DMS 273 (cell line): ENCODE data around the gene SMPDL3B.
A peak's percentile ranks its signal among the peaks of the same experiment; 100 is the strongest.

Source experiments
- DNase-seq: peaks from one replicate; lab custom pipeline; 2025; ENCODE audit not compliant: unreplicated experiment; lab: John Stamatoyannopoulos, UW

SMPDL3B gene, protein sequence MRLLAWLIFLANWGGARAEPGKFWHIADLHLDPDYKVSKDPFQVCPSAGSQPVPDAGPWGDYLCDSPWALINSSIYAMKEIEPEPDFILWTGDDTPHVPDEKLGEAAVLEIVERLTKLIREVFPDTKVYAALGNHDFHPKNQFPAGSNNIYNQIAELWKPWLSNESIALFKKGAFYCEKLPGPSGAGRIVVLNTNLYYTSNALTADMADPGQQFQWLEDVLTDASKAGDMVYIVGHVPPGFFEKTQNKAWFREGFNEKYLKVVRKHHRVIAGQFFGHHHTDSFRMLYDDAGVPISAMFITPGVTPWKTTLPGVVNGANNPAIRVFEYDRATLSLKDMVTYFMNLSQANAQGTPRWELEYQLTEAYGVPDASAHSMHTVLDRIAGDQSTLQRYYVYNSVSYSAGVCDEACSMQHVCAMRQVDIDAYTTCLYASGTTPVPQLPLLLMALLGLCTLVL

DNA sequence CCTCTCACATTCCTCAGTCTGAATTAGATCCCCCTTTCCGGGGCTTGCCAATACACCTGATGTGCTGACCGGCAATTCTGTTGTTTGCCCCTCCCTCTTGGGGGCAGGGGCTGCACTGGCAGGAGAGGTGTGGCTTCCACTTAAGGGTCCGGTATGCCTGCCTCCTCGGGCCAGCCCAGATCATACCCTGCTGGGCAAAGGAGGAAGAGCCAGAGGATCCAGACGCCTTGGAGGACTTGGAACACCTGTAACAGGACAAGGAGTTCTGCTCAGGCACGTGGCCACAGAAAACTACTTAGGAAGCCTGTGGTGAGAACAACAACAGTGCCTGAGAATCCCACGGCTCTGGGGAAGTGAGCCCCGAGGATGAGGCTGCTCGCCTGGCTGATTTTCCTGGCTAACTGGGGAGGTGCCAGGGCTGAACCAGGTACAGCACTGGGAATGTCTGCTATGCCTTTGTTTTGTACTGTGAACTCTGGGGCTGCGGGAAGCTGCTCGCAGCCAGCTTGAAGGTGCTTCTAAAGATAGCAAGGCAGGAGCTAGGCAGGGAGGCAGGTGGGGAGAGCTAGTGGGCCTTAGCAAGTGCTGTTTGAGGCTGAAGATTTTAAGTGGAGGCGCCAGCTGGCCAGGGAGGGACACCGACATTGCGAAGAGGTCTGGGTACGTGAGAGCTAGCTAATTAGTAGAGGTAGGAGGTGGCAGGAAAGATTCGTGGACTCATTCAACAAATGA lies at the start of gene SMPDL3B:
Gene SMPDL3B (plus strand): TSS at position 183 of the 732 bp plus-strand sequence. CDS start 184 bp downstream, at position 367.
- peak; percentile 58 for DNase-seq

DNA sequence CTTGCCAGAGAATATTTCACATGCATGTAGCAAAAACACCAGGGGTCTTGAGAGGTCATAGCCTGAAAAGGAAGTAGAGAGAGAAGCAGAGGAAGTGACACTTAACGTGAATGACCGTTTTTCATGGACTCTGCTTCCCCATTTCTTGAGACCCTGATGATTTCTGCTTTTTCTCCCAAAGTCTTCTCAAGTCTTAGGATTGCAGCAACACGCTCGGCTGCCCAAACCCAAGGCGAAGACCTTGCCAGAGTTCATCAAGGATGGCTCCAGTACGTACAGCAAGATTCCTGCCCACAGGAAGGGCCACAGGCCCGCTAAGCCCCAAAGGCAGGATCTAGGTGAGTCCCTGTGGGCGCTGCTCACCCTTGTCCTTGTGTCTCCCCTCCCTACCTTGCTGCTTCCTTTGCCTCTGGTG lies 49.7 kb upstream of the SMPDL3B start:
- no peak for DNase-seq

DNA sequence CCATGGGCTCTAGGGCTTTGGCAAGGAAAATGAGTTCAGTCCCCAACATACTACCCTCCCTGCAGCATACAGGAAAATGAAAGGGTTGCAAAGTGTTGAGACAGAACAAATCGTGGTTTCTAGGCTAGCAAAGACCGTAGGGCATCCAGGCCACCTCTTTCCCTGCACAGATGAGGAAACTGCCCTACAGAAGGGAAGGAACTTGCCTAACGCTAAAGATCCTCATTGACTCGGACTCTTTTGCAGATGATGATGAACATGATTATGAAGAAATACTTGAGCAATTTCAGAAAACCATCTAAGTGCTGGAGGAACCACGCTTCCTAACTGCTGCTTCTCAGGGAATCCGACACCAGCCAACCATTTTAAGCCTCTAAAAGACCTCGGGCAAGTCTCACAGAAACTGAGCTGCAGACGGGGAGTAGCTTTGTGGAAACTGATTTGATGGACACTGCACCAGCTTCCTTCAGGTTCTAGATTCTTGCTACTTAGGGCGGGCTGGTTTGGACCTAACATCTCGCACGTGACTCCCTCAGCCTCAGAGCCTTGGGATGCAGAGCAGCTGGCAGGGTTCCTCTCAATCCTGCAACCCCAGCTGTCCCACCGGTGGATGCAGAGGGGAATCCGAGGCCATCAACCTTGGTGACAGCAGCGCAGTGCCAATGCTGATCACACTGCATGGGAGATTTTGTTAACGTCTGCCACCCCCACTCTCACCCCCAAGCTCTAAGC lies 49.0 kb upstream of the SMPDL3B start:
- no peak for DNase-seq

DNA sequence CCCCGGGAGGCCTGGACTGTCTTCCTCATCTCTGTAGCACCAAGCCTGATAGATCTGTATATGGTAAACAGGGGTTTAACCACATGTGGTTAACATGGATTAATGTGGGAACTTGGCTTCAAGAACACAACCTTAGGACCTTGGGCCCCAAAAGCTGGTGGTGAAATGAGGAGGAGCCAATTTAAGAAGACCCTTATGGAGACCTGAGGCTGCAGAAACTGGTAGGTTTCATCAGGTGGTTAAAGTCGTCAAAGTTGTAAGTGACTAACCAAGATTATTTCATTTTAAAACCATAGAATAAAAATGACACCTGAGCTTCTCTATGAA lies 48.5 kb upstream of the SMPDL3B start:
- DNase-seq = no peak

DNA sequence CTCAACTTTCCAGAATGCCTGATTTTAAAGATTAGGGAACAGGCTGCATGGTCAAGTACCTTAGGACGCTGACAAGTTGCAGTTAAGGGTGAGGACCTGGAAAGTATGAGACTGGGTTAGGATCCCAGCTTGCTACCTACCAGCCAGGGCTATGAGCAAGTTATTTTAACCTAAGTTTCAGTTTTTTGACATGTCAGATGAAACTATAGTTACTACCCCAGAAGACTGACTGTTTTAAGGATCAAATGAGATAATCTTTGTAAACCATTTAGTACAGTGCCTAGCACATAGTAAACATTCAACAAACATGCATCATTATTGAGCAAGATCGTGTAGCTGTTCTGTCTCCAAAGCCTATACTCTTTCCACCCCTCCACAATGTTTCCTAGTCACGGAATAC lies 48.1 kb upstream of the SMPDL3B start:
- DNase-seq = no peak

DNA sequence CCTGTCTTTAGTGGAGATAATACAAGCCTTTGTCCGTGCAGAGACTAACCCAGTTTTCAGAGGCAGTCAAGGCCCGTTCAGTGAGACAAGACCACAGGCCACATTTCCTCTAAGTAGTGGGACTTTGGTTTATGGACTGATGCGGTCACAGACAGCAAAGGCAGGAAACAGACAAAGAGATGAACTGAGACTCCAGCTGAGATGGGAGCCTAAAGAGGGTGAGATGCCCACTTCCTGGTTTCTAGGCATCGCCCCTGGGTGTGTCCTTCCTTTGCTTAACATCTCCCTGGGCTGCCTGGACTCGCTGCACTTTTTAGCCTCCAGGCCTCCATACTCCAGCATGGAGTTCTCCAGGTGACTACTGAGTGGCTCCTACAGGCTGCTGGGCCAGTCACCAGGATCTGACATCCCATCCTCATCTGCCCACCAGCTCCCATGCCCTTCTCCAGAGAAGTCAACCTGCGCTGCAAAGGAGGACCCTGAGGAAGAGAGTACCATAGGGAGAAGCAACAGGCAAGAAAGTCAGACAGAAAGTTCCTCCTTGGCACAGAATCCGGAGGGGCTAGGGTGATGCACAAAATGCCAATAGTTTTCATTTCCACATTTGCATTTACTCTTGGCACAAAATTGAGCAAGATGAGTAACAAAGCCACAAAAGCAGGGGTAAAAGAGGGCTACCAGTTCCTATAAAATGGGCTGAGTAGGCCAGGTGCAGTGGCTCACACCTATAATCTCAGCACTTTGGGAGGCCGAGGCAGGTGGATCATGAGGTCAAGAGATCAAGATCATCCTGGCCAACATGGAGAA lies 47.4 kb upstream of the SMPDL3B start:
- DNase-seq = no peak

DNA sequence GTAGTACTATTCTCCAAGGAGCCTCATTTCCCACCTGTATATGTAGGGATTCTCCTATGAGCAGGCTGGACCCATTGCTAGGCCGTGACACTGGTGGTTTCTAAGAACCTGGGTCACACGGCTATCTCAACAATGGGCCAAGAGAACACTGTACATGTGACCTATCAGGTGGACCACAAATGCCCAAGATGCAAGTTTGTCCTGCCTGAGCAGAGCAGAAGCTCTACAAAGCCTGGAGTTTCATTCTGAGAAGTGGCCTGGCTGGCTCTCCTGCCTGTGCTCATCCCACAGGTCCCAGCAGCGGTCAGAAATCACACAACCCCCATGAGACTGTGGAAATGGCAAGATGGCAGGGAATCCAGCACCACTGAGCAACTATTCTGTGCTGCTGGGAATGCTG lies 45.3 kb upstream of the SMPDL3B start:
- DNase-seq = no peak

DNA sequence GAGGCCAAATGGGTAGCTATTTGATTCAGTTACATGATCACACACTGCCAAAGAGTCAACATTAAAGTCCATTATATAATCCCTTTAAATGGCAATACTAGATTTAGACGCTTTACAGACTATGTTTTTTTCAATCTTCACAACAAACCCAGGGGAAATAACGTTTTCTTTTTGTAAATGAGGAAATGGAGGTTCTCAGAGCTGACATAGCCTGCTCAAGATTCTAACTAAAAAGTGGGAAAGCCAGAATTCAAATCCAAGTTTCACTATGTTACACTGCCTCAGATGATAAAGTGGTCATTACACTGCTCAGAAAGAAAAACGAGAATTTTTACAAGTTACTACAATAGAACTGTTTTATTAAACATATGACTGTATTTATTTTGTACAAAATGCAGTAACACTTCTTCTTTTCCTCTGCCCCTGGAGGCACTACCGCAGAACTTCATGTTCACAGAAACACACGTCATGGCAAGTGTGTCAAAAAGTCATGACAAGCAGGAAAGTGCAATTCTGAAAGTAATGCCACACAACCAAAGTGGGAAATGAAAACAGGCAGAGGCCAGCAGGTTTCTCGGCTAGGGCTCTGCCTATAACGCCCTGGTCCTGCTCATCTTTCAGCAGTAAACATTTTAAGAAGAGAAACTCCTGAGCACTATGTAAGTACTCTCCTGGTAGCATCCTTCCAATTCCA lies 43.5 kb upstream of the SMPDL3B start:
- DNase-seq = no peak

DNA sequence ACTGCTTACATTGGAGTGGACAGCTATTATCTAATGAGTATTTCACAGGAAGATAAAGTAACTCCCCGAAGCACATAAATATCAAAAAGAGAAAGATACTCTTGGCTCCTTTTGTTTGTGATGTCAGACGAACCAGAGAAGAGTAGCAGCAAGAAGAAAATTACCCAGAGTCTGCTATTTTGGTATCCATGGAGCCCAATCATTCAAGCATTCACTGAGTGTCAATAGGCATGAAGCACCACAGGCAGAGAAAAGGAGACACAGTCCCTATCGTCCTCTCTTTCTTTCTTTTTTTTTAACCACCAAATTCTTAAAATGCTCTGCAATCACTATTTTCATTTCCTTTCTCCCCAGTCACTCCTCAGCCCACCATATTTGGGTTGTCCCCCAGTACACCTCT lies 40.3 kb upstream of the SMPDL3B start:
- DNase-seq = no peak

DNA sequence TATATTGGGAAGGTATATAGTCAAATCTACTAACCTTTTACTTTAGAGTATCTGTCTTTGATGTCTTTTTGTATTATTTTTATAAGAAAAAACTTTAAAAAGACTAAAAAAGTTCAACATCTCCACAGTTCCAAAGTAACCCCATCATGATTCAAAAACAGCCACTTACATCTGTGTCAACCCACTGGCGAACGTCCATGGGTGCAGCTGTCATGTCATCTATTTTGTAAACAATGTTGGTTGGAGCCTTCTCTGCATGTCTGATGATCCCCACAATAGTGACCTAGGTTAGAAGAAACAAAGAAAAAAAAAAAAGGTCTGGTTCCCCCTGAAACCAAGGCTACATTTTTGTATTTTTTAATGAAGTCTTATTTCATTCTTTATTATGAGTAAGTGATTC lies 28.0 kb upstream of the SMPDL3B start:
- DNase-seq = no peak

DNA sequence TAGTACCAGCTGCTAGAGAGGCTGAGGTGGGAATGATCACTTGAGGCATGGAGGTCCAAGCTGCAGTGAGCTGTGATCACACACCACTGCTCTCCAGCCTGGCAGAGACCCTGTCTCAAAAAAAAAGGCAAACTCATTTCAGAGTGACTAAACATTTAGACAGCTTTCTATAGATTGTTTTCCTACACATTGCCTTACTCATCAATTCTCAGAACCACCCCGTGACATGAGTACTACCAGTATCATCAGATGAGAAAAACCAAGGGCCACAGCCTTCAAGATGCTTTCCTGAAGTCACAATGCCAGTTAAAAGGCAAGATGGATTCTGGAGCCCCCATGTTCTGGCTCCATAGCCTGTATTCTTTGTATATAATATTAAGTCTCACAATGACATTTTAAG lies 22.4 kb upstream of the SMPDL3B start:
- DNase-seq = no peak

DNA sequence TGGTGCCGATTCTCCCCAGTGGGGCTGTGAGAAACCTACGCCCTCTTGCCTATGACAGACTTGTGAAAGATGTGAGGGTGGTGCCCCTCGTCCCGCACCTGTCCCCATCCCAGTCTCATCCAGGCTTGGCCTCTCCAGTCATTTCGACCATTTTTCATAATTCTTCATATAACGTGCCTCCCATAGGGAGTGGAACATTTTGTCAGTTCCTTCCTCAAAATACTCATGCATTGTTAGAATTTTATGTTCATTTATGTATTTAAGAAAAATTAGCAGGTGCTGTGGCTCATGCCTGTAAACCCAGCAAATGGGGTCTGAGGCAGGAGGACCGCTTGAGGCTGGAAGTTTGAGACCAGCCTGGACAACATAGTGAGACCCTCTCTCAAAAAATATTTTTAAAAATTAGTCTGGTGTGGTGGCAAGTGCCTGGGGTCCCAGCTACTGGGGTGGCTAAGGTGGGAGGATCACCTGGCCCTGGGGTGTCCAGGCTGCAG lies 19.7 kb upstream of the SMPDL3B start:
- no peak for DNase-seq

DNA sequence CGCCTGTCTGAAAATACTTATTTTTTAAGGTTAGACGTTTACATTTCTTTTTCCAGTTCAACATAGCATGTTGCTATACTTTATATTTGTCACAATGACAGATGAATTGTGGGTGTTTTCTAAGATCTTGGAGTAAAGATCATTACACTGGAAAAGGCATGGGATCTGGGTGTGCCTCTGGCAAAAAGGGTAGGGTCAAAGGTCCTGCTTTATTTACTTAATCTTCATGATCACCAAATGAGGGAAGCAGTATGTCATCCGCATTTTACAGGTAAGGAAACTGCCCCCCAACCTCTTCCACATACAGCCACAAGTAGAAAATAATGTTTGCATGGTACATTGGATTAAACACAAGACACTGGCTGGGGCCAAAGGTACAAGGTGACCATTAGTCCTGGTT lies 12.5 kb upstream of the SMPDL3B start:
- DNase-seq = no peak

DNA sequence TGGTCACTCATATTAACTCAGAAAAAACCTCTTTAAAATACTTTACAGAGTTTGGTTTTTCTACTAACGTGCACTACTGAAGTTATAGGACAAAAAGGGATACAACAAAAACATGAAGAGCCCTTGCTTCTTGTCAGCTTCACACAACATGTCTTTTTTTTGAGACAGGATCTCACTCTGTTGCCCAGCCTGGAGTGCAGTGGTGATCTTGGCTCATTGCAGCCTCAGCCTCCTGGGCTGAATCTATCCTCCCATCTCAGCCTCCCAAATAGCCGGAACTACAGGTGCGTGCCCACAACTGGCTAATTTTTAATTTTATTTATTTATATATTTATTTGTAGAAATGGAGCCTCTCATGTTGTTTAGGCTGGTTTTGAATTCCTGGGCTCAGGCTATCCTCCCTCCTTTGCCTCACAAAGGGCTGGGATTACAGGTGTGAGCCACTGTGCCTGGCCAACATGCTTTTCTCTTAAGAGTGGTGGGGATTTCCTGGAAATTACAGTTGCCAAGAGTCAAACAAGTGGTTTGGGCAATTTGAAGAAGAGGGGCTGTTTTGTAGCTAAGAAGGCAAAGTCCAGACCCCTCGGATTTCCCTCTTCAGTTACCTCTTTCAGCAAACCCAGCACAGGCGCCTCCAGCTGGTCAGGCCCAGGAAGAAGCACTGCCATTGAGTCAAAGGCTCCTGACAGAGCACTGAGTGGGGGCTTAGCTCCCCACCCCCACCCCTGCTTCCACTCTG lies 6.4 kb upstream of the SMPDL3B start:
- DNase-seq = no peak

DNA sequence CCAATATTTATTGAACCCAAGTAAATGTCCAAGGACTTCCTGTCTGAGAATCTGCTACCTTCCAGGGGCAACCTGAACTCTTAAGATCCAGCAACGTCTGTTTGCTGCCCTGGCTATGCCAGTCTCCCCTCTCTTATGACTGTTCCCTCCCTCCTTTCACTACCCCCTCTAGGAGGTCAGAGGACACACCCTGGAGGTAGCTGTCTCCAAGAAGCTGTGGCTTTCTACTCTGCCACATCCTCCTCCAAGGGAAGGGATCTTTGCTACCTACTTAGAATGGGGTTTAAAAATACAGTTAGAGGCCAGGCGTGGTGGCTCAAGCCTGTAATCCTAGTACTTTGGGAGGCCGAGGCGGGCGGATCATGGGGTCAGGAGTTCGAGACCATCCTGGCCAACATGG lies 3.6 kb upstream of the SMPDL3B start:
- DNase-seq = no peak

DNA sequence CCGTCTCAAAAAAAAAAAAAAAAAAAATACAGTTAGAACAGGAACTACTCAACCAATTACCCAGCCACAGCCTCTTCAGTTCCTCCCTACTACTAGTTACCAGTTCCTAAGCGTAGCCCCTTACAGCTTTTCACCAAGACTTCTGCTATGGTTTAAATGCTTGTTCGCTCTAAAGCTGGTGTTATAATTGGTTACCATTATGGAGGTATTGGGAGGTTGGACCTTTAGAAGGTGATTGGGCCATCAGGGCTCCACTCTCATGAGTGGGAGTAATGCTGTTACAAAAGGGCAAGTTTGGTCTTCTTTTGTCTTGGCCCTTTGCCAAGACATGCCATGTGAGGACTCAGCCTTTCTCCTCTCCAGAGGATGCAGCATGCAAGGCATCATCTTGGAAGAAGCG lies 3.0 kb upstream of the SMPDL3B start:
- peak; percentile 14 for DNase-seq

DNA sequence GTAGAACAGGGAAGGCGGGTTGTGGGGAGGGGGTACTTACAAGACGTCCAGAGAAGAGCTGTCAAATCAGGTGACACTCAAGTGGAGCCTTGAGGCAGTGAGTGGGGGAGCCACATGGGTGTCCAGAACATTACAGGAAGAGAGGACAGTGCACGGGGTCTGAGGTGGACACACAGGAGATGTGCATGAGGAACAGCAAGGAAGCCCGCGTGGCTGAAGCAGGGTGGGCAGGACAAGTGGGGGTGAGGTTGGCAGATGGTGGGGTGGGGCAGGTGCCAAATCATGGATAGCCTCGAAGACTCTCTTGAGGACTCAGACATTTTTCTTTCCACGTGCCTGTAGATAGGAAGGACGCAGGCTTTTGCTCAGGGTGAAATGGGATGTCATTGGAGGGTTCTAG lies 921 bp downstream of the SMPDL3B start:
- DNase-seq = peak; percentile 28

DNA sequence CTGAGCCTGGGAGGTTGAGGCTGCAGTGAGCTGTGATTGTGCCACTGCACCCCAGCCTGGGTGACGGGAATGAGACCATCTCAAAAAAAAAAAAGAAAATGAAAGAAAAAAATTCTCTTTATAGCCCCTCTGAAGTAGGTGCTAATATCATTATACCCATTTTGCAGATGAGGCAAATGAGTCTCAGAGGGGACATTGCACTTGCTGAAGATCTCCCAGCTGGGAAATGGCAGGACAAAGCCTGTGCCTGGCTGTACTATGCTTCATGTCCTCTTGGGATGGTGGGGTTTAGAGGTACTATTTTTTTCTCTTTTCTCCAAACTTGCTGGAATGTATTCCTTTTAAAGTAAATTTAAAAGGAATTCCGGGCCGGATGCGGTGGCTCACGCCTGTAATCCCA lies 1.6 kb downstream of the SMPDL3B start:
- DNase-seq = no peak

DNA sequence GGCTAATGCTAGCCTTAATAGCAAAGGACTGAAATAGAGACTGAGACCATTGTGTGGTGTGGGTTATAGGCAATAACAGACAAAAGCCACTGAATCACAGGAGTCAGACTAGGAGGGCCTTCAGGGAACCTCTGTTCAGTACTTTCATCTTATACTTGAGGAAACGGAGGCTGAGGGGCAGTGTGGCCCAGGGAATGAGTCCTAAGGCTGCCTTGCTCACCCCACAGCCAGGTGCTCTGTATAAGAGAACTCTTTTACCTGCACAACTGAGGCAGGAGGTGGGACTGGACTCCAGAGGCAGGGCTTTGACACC lies 2.7 kb downstream of the SMPDL3B start:
- DNase-seq = no peak

DNA sequence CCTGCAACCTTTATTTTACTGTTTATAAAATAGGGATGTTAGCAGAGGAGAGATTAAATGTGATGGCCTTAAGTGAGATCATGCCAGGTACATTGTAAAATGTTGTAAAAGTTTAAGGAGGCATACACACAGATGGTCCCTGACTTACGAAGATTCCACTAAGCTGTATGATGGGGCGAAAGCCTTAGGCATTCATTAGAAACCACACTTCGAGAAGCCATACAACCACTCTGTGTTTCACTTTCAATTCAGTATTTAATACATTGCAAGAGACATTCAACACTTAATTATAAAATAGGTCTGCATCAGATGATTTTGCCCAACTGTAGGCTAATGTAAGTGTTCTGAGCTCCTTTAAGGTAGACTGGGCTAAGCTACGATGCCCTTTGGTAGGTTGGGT lies 3.7 kb downstream of the SMPDL3B start:
- DNase-seq = no peak
